ENCODE results near the gene PRKG2.

The PRKG2 gene

DNA sequence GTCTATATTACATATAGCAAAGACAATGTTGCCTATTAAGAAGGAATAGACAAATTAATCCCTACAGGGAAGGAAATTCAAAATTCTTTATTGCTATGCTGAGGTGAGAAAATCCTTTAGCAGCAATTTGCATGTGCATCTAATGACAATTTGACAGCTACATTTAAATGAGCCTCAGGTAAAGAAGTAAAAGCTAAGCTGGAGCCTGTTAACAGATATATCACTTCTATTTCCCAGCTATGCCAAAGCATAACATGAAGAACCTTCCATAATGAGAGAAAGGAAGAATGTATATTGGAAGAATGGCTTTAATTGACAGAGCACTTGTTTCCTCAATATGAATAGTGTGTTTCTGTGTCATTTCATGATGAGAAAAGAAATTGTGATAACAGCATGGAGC is 112.9 kb downstream of the PRKG2 start:
- DNase-seq (ENCODE audit: low read depth in 2 of 2), result no peak

DNA sequence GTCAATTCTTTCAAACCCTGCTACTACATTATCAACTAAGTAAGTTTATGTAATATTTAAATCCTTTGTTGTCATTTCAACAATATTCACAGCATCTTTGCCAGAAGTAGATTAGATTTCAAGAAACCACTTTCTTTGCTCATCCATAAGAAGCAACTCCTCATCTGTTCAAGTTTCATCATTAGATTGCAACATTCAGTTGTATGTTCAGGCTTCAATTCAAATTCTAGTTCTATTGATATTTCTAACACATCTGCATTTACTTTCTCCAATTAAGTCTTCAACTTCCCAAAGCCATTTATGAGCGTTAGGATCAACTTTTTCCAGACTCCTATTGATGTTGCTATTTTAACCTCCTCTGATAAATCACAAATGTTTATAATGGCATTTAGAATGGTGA is 118.5 kb downstream of the PRKG2 start:
- DNase-seq (ENCODE audit: low read depth in 2 of 2), result no peak

DNA sequence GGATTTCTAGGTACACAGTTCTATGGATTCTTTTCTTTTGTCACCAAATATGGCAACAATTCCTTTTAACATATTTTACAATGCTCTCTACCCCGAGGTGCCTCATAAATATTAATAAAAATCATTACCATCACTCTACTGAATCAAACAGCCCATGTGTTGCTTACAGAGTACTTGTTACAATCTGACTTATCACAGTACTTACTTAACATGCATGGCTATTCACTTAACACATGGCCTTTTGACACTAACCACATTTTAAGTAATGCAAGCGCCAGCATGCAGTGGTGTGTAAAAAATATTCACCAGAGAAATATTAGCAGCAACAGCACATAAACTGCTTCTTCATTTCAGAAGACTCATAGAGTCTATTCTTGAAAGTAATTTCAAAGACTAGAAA is 119.6 kb downstream of the PRKG2 start:
- DNase-seq (ENCODE audit: low read depth in 2 of 2), result no peak

DNA sequence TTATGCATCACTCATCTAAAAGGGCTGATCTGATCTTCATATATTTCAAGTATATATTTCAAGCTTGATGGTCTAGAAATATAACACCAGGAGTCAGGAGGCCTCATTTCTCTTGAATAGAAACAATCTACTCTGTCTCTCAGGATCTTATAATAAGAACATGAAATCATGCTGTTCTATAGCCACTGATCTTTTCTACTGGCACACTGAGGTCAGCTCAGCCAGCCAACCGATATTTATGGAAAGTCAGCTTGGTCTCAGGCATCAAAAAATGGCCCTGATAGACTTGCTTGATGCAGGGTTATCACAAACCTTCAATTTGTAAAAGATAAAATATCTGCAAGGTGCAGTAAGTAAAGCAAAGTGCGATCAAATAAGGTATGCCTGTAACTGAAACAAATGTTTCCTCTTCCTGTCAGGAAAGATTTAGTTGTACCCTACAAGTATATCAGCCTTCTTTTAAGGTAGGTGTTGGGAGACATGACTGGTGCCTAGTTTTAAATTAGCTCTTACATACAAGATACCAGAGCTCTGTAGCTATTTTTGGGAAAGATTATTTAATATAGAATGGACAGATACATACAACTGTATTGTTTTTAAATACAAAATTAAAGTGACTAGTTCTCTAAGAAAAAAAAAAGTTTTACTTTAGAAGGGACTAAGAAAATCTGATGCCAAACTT is 121.2 kb downstream of the PRKG2 start:
- no peak for DNase-seq (ENCODE audit: low read depth in 2 of 2)

DNA sequence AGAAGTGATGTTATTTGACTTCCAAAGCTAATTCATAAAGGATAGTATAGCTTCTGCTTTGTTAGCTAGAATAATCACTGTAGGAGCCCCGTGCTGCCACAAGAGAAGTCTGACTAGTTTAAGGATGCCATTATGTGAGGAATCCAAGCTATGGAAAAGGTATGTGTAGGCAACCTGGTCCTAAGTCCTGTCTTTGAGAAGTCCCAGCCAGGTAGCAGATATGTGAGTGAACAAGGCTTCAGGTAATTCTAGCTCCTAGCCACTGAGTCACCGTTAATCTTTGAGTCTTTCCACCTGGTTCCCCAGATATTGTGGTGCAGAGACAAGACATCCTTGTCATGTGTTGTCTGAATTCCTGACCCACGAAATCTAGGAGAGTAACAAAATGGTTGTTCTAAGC is 129.0 kb downstream of the PRKG2 start:
- DNase-seq (ENCODE audit: low read depth in 2 of 2), result no peak

DNA sequence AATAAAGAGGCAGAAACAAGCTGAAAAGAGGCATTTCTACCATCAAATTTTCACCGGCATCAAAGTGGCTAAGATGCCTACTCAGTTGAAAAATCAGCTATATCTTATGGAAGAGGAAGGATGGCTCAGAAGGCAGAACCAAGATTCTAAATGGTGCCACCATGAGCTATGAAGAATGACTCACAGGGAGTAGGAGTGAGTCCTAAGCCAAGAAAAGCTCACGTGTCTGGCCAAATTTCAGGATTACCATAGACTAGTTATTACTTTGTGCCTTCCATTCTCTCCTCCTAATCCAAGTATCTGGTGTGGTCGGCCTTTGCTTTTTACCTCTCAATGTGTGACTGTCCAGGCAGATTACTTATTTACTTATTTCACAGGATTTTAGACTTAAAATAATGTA is 129.7 kb downstream of the PRKG2 start:
- DNase-seq (ENCODE audit: low read depth in 2 of 2), result no peak

DNA sequence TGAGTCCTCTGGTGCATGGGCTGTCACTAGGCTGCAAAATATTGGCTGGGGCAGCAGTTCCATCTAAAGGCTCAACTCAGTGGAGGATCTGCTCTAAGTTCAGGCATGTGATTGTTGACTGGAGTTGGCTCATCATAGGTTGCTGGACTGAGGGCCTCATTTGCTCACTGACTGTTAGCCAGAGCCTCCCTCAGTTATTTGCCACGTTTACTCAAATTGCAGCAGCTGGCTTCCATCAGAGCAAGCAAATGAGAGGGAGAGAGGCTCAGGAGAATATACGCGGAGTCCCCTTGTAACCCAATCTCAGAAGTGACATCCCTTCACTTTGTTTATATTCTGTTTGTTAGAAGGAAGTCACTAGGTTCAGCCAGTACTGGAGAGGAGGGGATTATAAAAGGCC is 130.4 kb downstream of the PRKG2 start:
- DNase-seq (ENCODE audit: low read depth in 2 of 2), result no peak

DNA sequence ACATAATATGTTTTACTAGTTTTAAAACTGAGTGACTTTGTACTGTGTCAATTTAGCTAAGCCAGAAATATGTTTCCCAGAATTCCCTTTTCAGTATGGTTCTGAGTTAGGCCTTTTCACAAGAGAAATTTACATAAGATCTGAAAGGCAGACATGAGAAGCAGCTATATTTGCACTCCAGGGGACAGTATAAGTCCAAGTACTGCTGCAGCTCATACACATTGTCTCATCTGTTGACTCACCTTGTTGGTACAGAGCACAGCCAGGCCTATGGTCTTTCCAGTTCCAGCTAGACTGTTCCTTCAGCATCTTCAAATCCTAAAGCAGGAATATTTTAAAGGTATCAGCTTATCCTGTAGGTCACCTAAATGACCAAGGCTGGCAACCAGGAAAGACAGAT is 131.0 kb downstream of the PRKG2 start:
- DNase-seq (ENCODE audit: low read depth in 2 of 2), result no peak

DNA sequence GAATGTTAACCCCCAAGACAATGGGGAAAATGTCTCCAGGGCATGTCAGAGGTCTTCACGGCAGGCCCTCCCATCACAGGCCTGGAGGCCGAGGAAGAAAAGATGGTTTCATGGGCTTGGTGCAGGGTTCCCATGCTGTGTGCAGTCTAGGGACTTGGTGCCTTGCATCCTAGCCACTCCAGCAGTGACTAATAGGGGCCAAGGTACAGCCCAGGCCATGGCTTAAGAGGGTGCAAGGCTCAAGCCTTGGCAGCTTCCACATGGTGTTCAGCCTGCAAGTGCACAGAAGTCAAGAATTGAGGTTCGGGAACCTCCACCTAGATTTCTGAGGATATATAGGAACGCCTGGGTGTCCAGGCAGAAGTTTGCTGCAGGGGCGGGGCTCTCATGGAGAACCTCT is 133.9 kb downstream of the PRKG2 start:
- DNase-seq (ENCODE audit: low read depth in 2 of 2), result no peak

DNA sequence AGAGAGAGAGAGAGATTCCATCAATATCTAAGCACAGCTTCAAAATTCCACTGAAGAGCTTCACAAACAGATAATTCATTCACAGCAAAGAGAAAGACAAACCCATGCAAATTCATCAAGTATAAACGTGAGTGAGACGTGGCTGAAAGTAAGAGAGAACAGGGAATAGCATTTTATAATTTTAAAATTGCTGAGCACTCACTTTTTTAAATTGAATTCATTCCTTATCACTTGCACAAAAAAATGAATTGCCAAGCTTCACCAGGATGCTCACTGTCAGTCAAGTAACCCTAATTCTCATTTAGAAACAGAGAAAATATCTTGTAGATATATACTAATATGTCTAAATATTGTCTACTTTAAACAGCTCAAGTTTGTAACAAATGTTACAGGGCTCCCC is 144.0 kb downstream of the PRKG2 start:
- DNase-seq (ENCODE audit: low read depth in 2 of 2), result no peak

DNA sequence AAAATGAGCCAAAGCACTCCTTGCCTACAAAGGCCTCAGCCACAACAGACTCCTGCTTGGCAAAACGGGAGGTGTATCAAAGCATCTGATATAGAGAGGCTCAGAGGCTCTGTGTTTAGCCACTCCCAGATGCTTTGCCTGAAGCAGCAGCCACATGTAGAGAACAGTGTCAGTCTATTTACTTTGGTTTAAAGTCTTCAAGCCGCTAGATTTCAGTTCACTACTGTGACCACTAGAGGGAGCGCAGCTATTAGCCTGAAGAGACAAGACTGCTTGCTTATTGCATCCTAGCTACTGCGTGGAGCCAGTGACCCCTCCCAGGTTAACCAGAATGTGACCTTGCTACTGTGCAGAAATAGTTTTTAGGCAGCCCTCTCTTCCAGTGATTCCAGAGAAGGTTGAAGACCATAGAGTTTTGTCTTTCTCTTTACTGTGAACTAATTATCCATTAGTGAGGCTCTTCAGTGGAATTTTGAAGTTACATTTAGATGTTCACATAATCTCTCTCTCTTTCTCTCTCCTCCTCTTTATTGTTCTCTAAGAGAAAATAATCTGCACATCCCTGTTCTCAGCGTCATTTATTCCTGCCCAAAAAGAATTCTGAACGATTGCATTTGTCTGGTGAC is 145.2 kb downstream of the PRKG2 start:
- peak; percentile 17 to 42 for DNase-seq (ENCODE audit: low read depth in 2 of 2)

DNA sequence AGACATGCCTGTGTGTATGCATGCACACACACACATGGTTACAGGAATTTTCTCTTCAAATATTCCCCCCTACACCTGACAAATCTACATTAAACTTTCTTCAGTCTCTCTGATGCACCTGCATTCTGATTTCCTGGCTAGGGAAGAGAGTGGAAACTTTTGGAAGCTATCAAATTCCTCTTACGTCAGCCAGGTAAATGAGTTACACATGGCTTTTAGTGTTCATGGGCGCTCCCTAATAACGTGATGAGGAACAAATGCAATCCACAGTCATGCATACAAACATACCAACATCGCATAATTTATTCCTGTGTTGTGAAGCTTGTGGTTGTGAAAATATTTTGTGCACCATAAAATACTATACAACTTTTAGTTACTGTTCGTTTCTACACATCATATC is 149.6 kb downstream of the PRKG2 start:
- DNase-seq (ENCODE audit: low read depth in 2 of 2), result no peak

DNA sequence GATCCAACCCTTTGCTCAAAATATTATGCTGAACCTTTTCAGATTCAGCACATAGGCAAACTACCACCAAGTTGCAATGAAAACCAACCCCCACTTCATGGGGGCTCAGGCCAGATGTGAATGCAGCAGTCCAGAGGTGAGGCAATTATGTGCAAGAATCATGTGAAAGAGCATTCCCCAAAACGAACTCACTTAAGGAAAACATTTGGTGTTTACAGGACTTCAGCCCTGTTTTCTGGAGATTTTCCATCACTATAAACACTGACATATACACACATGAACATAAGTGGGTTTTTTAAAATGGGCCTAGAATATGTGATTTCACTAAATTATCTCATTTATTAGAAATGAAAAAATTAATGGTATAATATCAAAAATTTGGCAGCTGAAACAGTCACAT is 153.0 kb downstream of the PRKG2 start:
- no peak for DNase-seq (ENCODE audit: low read depth in 2 of 2)

DNA sequence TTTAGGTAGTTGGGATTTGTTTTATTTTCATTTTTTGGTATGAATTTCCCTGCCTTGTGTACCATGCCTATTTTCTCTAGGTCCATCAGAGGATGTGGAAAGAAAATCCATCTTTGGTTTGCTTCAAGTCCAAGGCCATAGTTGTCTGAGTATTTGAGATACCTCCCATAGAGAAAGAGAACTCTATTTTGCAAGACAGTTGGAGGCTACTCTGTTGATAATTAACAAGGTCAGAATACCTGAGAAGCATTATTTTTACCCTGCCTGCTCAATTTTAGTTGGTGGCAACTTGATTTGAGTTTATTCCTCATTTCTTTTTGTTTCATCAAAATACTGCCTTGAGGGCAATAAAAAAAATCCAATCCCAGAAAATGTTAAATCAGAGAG is 153.7 kb downstream of the PRKG2 start:
- no peak for DNase-seq (ENCODE audit: low read depth in 2 of 2)

DNA sequence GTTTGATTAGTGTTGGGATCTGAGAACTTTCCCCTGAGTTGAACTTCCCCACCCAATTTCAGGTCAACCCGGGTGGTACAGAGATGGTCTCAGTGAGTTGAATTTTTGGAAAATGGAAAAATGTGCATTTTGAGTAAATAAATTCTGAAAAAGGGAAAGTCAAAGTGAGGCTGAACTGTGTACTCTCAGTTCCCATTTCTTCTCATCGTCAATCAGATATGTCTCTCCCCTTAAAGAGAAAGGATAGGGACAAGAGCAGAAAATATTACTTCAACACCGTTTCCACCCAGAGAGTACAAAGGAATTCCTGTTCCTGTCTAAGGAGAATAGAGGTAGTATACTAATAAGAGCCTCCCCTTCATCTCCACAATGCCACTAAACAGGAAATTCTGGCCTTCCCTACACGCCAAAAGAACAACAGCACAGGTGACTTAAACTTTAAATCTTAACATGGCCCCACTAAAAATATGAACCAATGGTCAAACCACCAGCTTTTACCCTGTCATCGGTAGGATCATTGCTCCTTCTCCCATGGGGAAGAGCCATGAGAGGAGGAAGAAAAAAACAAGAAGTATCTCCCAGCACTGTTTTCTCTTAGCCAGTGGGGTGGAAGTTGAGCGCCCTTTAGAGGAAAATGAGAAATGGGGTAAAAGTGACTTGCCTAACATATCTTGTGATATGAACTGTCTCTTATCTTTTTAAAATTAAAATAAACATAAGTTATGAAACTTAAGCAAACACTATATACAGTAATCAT is 154.3 kb downstream of the PRKG2 start:
- DNase-seq (ENCODE audit: low read depth in 2 of 2), result no peak

DNA sequence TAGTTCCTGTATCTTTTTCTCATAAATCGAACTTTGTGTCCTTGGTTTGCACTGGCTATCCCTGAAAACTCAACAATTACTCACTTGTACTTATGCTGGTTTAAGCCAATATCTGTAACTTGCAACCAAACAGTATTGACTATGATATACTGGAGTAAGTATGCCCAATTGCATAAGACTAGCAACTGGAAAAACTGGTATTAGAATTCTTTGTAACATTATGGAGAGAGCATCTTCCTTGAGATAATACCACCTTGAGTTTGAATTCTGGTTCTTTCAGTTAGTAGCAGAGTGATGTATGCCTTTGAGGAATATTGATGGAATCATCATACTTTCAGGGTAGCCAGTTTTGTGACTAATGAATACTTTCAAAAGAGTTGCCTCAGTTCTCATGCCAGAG is 156.4 kb downstream of the PRKG2 start:
- DNase-seq (ENCODE audit: low read depth in 2 of 2), result no peak

DNA sequence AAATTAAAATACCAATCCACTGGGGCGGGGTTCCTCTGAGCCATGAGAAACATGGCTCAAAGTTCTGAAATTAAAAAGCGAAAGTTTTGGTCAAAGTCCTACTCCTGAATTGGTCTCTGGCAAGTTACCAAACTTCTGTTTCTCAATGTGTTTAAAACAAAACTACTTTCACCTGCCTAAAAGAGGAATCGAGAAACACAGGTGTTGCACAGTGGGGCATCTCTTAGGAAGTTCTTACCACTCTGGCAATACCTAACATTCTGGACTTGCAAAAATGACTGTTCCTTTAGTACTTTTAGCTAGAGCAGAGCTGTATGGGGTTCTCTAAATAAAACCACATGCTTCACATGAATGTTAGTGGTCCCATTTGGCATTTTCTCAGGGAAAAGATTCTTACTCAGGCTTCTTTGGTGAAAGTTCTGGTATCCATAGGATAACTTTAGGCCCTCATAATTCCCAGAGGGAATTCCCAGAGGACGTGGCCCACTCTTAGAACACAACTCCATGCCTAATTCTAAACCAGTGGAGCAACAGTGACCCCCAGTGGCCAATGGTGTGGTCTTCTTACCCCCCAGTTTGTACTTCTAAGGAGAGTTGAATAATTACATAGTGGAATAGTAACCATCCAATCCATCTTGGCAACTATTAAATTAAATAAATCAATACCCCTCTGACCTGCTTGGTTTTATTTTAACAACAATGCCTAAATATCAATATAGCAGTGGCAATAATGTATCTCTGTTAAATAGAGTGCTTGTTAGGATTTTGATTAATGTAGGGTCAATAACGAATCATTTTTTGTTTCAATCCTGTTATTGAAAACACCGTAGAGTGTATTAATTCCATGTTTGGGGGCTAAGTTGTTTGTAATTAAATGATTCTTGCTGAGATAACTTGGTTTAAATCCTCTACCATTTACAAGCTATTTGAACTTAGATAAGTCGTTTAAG is 162.6 kb downstream of the PRKG2 start:
- DNase-seq (ENCODE audit: low read depth in 2 of 2), result no peak

DNA sequence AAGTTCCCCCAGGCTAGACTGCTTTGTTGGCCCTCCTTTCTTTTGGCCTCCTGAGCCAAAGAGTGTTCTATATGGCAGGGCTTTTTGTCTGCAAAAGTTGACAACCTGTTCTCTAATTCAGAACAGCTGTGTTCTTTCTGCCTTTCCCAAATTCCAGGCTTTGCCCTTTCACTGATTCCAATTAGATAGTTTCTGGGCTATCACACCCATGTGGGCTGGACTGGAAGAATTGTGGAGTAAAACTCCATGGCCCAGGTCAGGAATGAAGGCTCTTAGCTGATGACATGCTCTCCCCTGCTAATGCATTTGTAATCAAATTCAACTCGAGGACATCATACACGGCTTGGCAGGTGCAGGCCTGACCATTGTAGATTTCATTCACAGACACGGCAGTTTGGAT is 165.1 kb downstream of the PRKG2 start:
- no peak for DNase-seq (ENCODE audit: low read depth in 2 of 2)

DNA sequence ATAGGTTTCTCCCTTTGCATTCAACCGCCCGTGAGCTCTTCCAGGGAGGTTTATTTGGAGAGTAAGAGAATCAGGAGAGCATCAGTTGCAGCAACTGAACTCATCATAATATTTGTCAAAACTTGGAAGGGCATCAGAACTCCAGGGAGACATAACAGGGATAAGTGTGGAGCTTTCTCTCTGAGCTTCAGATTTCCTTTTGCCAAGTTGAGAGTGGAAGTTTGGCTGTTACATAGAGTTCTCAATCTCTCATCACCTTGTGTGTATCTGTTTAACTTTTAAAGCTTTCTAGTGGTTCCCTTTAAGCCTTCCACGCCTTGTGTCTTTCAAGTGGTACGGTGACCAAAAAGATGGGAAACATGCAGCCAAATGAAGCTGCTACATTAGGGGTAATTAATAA is 165.7 kb downstream of the PRKG2 start:
- no peak for DNase-seq (ENCODE audit: low read depth in 2 of 2)

DNA sequence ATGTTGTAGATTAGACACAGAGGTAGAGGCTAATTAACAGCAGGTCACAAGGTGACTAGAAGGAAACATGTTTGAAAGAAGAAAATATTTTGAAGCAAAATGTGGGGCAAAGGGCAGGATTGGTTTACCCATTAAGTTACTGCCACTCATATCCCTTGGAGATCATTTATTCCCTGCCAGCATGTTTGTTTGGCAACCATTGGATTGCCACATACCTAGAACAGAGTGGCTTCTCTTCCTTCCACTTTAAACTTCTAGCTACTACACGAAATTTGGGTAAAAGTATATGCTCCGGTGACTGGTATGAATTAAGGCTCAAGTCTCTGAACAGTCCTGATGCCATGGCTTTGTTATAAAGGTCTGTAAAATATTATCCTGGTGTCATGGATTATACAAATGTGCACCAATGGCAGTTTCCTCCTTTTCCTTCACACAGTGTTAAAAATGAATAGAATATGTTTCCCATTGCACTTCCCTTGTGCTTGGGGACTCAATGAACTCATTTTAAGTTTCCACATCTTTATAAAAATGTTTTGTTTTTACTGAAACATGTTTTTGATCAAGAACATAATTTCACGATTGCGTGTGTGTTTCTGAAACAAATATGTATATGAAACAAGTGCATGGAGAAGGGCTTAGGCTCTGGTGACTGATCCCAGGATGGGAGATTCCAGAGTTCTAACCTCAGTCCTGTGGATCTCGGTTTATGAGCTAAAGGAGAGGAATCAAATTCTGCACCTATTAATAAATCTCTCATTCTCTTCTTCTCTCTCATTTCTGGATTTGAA is 172.2 kb downstream of the PRKG2 start:
- DNase-seq (ENCODE audit: low read depth in 2 of 2), result no peak

DNA sequence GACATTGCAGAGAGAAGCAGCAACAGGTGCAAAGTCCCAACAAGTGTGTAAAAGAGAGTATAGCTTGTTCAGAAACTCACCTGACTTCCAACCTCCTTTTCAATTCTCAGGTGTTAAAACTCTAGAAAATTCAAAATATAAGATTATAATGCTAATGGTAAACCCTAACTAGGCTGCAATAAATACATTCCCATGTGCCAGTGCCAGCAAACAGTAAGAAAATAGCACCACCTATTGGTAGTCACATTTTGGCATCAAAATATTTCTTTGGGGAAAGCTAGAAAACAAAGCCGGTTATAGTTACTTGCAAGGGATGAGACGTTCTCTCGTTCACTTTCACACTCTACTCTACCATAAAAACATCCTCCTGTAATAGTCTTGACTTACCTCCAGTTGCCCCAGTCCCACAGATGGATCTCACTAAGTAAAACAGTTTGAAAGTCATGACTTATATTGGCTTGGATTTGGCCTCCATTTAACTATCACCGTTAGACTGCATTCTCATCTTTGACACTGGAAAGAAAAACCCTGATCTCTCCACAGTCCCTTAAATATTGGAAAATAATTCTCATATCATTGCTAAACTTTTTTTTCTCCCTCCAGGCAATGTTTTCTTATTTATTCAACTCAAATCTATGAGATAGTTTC is 174.9 kb downstream of the PRKG2 start:
- no peak for DNase-seq (ENCODE audit: low read depth in 2 of 2)

All from stimulated activated CD4-positive, alpha-beta T cell treated with anti-CD3 and anti-CD28 coated beads, Interleukin-15, amount 100 ng/mL, for 48 hours (primary cell).